SK-N-SH (cell line): Measurements from ENCODE around the gene C17orf50.

Experiments used
- EP300 ChIP-seq, 2 experiments: IDR thresholded peaks; 2 replicates each; pipeline versions ENCODE4 v1.4.0 to v1.6.1; 2012; ENCODE audit warnings: borderline replicate concordance in 1 of 2, low read depth in 1 of 2, low read length in 1 of 2
- EZH2phosphoT487 ChIP-seq: fragments of 200-600 bp; sonication (generic); IDR thresholded peaks from 2 replicates; pipeline ENCODE4 v1.6.1; 2017; ENCODE audit warnings: low read depth, mixed run types, mild to moderate bottlenecking, antibody characterized with exemption, moderate library complexity, borderline replicate concordance
- GATA2 ChIP-seq: sonication (generic); formaldehyde crosslinking; IDR thresholded peaks from 2 replicates; pipeline ENCODE4 v1.5.0; 2020; ENCODE audit warnings: mild to moderate bottlenecking, missing genetic modification reagents
- JUND ChIP-seq: IDR thresholded peaks from 2 replicates; pipeline ENCODE4 v1.4.0; 2012
- MEF2A ChIP-seq: IDR thresholded peaks from 2 replicates; pipeline ENCODE4 v1.4.0; 2012; ENCODE audit warnings: low read depth, borderline replicate concordance
- RFX5 ChIP-seq: IDR thresholded peaks from 2 replicates; pipeline ENCODE4 v1.6.1; 2012; ENCODE audit warnings: mild to moderate bottlenecking, improper control_type of control experiment, low read length
- SMC3 ChIP-seq: IDR thresholded peaks from 2 replicates; pipeline ENCODE4 v1.6.1; 2012; ENCODE audit warnings: low read depth, low read length, improper control_type of control experiment
- TEAD4 ChIP-seq: IDR thresholded peaks from 2 replicates; pipeline ENCODE4 v1.4.0; 2012; ENCODE audit warnings: mild to moderate bottlenecking, borderline replicate concordance; ENCODE audit not compliant: insufficient read depth
- TF ChIP-seq, protein P1 (sequence below): fragments of 200-600 bp; sonication (generic); IDR thresholded peaks from 2 replicates; pipeline ENCODE4 v1.6.1; 2017; ENCODE audit warnings: antibody characterized with exemption, mild to moderate bottlenecking, moderate library complexity
- TF ChIP-seq, protein P2 (sequence below): IDR thresholded peaks from 2 replicates; pipeline ENCODE4 v1.4.0; 2012; ENCODE audit warnings: low read depth, borderline replicate concordance
- TF ChIP-seq, protein P3 (sequence below): IDR thresholded peaks from 2 replicates; pipeline ENCODE4; 2012

DNA sequence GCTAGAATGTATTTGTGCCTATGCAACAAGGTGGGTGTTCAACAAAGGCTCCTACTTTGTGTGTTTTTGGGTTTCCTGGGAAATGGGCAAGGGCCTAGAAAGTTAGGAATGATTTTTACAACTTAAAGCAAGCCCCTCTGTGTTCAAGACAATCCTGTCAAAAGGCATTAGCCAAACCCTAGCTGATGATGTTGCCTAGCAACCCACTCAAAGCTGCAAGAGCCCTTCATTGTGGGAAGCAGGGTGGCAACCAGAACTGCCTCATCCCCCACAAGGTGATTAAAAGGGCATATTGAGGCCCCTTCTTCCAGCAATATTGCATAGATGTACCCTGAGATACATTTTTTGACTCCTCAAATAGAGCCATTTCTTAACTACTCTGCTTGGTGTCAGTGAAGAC lies 45.3 kb upstream of the C17orf50 start:
- TF ChIP-seq EP300 (IDR thresholded peaks at IDR 0.05; ENCODE audit: borderline replicate concordance in 1 of 2, low read depth in 1 of 2, low read length in 1 of 2): no peak
- TF ChIP-seq SMC3: no peak
- TF ChIP-seq TEAD4: no peak
- TF ChIP-seq, protein P1, sequence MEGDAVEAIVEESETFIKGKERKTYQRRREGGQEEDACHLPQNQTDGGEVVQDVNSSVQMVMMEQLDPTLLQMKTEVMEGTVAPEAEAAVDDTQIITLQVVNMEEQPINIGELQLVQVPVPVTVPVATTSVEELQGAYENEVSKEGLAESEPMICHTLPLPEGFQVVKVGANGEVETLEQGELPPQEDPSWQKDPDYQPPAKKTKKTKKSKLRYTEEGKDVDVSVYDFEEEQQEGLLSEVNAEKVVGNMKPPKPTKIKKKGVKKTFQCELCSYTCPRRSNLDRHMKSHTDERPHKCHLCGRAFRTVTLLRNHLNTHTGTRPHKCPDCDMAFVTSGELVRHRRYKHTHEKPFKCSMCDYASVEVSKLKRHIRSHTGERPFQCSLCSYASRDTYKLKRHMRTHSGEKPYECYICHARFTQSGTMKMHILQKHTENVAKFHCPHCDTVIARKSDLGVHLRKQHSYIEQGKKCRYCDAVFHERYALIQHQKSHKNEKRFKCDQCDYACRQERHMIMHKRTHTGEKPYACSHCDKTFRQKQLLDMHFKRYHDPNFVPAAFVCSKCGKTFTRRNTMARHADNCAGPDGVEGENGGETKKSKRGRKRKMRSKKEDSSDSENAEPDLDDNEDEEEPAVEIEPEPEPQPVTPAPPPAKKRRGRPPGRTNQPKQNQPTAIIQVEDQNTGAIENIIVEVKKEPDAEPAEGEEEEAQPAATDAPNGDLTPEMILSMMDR: no peak
- TF ChIP-seq, protein P2, sequence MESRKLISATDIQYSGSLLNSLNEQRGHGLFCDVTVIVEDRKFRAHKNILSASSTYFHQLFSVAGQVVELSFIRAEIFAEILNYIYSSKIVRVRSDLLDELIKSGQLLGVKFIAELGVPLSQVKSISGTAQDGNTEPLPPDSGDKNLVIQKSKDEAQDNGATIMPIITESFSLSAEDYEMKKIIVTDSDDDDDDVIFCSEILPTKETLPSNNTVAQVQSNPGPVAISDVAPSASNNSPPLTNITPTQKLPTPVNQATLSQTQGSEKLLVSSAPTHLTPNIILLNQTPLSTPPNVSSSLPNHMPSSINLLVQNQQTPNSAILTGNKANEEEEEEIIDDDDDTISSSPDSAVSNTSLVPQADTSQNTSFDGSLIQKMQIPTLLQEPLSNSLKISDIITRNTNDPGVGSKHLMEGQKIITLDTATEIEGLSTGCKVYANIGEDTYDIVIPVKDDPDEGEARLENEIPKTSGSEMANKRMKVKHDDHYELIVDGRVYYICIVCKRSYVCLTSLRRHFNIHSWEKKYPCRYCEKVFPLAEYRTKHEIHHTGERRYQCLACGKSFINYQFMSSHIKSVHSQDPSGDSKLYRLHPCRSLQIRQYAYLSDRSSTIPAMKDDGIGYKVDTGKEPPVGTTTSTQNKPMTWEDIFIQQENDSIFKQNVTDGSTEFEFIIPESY: no peak
- no peak for TF ChIP-seq RFX5
- no peak for TF ChIP-seq JUND
- no peak for TF ChIP-seq EZH2phosphoT487
- TF ChIP-seq, protein P3, sequence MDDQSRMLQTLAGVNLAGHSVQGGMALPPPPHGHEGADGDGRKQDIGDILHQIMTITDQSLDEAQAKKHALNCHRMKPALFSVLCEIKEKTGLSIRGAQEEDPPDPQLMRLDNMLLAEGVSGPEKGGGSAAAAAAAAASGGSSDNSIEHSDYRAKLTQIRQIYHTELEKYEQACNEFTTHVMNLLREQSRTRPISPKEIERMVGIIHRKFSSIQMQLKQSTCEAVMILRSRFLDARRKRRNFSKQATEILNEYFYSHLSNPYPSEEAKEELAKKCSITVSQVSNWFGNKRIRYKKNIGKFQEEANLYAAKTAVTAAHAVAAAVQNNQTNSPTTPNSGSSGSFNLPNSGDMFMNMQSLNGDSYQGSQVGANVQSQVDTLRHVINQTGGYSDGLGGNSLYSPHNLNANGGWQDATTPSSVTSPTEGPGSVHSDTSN: no peak
- no peak for TF ChIP-seq GATA2 (CRISPR knock-in tag)
- TF ChIP-seq MEF2A: no peak
